Loucy (cell line): ENCODE results near the gene GLRA2.

ENCODE experiments used
- H2AFZ ChIP-seq: fragments of 200-600 bp; sonication (generic); 2 replicates; pipeline ENCODE4 v1.6.0; 2016; ENCODE audit warnings: antibody characterized with exemption, mild to moderate bottlenecking, low read length, moderate library complexity
- H3F3A ChIP-seq: fragments of 200-600 bp; 2 replicates; pipeline ENCODE4 v1.6.0; 2016; ENCODE audit warnings: antibody characterized with exemption, low read depth, mild to moderate bottlenecking
- H3K27me3 ChIP-seq: fragments of 200-600 bp; sonication (generic); 2 replicates; pipeline ENCODE4 v1.6.1; 2014; ENCODE audit warnings: low read length, mild to moderate bottlenecking; ENCODE audit not compliant: insufficient read depth, poor library complexity, severe bottlenecking
- H3K36me3 ChIP-seq: fragments of 200-600 bp; sonication (generic); 2 replicates; pipeline ENCODE4 v1.6.1; 2016; ENCODE audit warnings: low read length; ENCODE audit not compliant: insufficient read depth
- H3K4me1 ChIP-seq: fragments of 200-600 bp; sonication (generic); 2 replicates; pipeline ENCODE4 v1.5.1; 2014; ENCODE audit warnings: low read length, mild to moderate bottlenecking; ENCODE audit not compliant: insufficient read depth, poor library complexity, severe bottlenecking
- H3K4me2 ChIP-seq: fragments of 200-600 bp; sonication (generic); 2 replicates; pipeline ENCODE4 v1.6.0; 2014; ENCODE audit warnings: antibody characterized with exemption, low read length, low read depth, mild to moderate bottlenecking; ENCODE audit not compliant: poor library complexity, severe bottlenecking
- H3K4me3 ChIP-seq: fragments of 200-600 bp; sonication (generic); 2 replicates; pipeline ENCODE4 v1.5.1; 2014; ENCODE audit warnings: low read length, mild to moderate bottlenecking, mixed read lengths; ENCODE audit not compliant: poor library complexity, severe bottlenecking
- H3K79me2 ChIP-seq: fragments of 200-600 bp; sonication (generic); 2 replicates; pipeline ENCODE4 v1.6.1; 2014; ENCODE audit warnings: low read length; ENCODE audit not compliant: insufficient read depth
- H3K9ac ChIP-seq: fragments of 200-600 bp; sonication (generic); 2 replicates; pipeline ENCODE4 v1.6.0; 2014; ENCODE audit warnings: mild to moderate bottlenecking, low read depth, low read length, moderate library complexity; ENCODE audit not compliant: poor library complexity, severe bottlenecking
- H3K9me2 ChIP-seq: fragments of 200-600 bp; sonication (generic); replicated peaks from 2 replicates; pipeline ENCODE4 v1.6.1; 2016; ENCODE audit warnings: low read depth, low read length, mixed read lengths
- H3K9me3 ChIP-seq: fragments of 200-600 bp; sonication (generic); 2 replicates; pipeline ENCODE4 v1.6.1; 2014; ENCODE audit warnings: mild to moderate bottlenecking, antibody characterized with exemption, low read length, low read depth; ENCODE audit not compliant: insufficient read depth
- H4K20me1 ChIP-seq: fragments of 200-600 bp; sonication (generic); 2 replicates; pipeline ENCODE4 v1.6.0; 2014; ENCODE audit warnings: antibody characterized with exemption, low read length, mild to moderate bottlenecking; ENCODE audit not compliant: insufficient read depth, poor library complexity, severe bottlenecking
- EZH2phosphoT487 ChIP-seq: fragments of 200-600 bp; IDR thresholded peaks from 2 replicates; pipeline ENCODE4 v1.6.1; 2018; ENCODE audit warnings: antibody characterized with exemption, mild to moderate bottlenecking, moderate library complexity, borderline replicate concordance
- TF ChIP-seq, protein P1 (sequence below): fragments of 200-600 bp; sonication (generic); conservative IDR thresholded peaks from 2 replicates; pipeline ENCODE4 v1.5.1; 2014; ENCODE audit warnings: mild to moderate bottlenecking, antibody characterized with exemption, low read length

GLRA2 gene

DNA sequence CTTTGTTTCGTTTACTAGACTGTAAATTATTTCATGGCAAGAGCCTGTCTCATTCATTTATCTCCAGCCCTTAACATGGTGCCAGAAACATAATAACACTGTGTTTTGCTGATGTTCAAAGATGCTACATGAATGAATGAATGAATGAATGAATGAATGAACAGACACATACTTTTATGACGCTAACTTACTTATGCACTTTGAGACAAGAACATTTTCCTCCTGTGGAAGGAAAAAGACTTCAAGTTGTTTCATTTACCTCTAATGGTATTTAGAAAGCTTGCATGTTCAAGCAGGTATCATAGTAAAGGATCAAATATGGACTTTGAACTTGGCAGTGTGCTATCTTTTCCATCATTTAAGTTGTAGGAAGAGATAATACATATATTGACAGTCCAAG lies 131.6 kb downstream of the GLRA2 start:
- H3K9me2 ChIP-seq = no peaks in the 10 kb centered on the region
- H2AFZ ChIP-seq = no peak overlapping the region
- H3K36me3 ChIP-seq = no peaks in the 10 kb centered on the region
- no peaks in the 10 kb centered on the region for H4K20me1 ChIP-seq
- H3K9me3 ChIP-seq = no peaks in the 10 kb centered on the region
- no peak overlapping the region for H3K9ac ChIP-seq
- no peak overlapping the region for H3K4me2 ChIP-seq
- H3K4me3 ChIP-seq = no peak overlapping the region
- TF ChIP-seq, protein P1, sequence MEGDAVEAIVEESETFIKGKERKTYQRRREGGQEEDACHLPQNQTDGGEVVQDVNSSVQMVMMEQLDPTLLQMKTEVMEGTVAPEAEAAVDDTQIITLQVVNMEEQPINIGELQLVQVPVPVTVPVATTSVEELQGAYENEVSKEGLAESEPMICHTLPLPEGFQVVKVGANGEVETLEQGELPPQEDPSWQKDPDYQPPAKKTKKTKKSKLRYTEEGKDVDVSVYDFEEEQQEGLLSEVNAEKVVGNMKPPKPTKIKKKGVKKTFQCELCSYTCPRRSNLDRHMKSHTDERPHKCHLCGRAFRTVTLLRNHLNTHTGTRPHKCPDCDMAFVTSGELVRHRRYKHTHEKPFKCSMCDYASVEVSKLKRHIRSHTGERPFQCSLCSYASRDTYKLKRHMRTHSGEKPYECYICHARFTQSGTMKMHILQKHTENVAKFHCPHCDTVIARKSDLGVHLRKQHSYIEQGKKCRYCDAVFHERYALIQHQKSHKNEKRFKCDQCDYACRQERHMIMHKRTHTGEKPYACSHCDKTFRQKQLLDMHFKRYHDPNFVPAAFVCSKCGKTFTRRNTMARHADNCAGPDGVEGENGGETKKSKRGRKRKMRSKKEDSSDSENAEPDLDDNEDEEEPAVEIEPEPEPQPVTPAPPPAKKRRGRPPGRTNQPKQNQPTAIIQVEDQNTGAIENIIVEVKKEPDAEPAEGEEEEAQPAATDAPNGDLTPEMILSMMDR = no peak
- TF ChIP-seq EZH2phosphoT487 = no peak
- no peaks in the 10 kb centered on the region for H3K4me1 ChIP-seq
- no peaks in the 10 kb centered on the region for H3K79me2 ChIP-seq
- no peaks in the 10 kb centered on the region for H3K27me3 ChIP-seq
- no peaks in the 10 kb centered on the region for H3F3A ChIP-seq

- TF ChIP-seq, protein P1 = no peak
- TF ChIP-seq EZH2phosphoT487 = no peak
- H3F3A ChIP-seq = no peaks in the 10 kb centered on the region
- H3K36me3 ChIP-seq = no peaks in the 10 kb centered on the region
- H3K4me3 ChIP-seq = no peak overlapping the region
- H3K9me3 ChIP-seq = no peaks in the 10 kb centered on the region
- no peak overlapping the region for H3K9ac ChIP-seq
- H3K4me1 ChIP-seq = no peaks in the 10 kb centered on the region
- no peak overlapping the region for H3K4me2 ChIP-seq
- no peaks in the 10 kb centered on the region for H3K27me3 ChIP-seq
- no peaks in the 10 kb centered on the region for H3K9me2 ChIP-seq
- H2AFZ ChIP-seq = no peak overlapping the region
- no peaks in the 10 kb centered on the region for H4K20me1 ChIP-seq
- H3K79me2 ChIP-seq = no peaks in the 10 kb centered on the region
These were observed 141.5 kb downstream of the GLRA2 start for GRCh38 chrX:14670819-14671218.

- Histone ChIP-seq H3F3A (no peaks in the 10 kb centered on the region), H2AFZ (no peak overlapping the region), H3K4me2 (no peak overlapping the region), H3K36me3 (no peaks in the 10 kb centered on the region), H3K27me3 (no peaks in the 10 kb centered on the region), H3K79me2 (no peaks in the 10 kb centered on the region), H3K9me2 (no peaks in the 10 kb centered on the region), H3K9me3 (no peaks in the 10 kb centered on the region), H3K4me1 (no peaks in the 10 kb centered on the region), H3K9ac (no peak overlapping the region), H3K4me3 (no peak overlapping the region), H4K20me1 (no peaks in the 10 kb centered on the region)
- no peak for TF ChIP-seq EZH2phosphoT487
- TF ChIP-seq, protein P1 = no peak
These were observed 143.4 kb downstream of the GLRA2 start for GRCh38 chrX:14672611-14673172.
